ENCODE data around the gene ARHGAP10.

- TF ChIP-seq CTCF (IDR thresholded peaks at IDR 0.05) = no peak
- TF ChIP-seq POLR2AphosphoS5 (IDR thresholded peaks at IDR 0.05; ENCODE audit: low read depth, low read length) = no peak
Measured at GRCh38 chr4:147863111-147863747, 131.3 kb downstream of the ARHGAP10 start.

All from Panc1 (cell line).